Esophagus muscularis mucosa (tissue), 4 donors: ENCODE measurements around the gene THSD4. TPM values are rescaled to one million over a fixed set of nuclear protein-coding genes. Genes with fewer than 3 reads are reported as not detected.

Experiments
- DNase-seq: peaks from one replicate; pipeline ENCODE4 v3.0.0-alpha.2; 2017; ENCODE audit errors: extremely low spot score
- H3K27ac ChIP-seq, 4 donors: fragments of 200-600 bp; sonication (generic); replicated peaks in 1 of 4; 1 replicate in 3 of 4; 2 replicates in 1 of 4; pipeline ENCODE4 v1.5.1; 2016 to 2019; ENCODE audit warnings: mild to moderate bottlenecking in 1 of 4
- H3K27me3 ChIP-seq, 4 donors: fragments of 200-600 bp; sonication (generic); one replicate each; pipeline versions ENCODE4 v1.5.1 to v1.6.0; 2016 to 2019
- H3K36me3 ChIP-seq, 4 donors: fragments of 200-600 bp; sonication (generic); one replicate each; pipeline ENCODE4 v1.5.1; 2016 to 2019
- H3K4me1 ChIP-seq, 4 donors: fragments of 200-600 bp; sonication (generic); one replicate each; pipeline ENCODE4 v1.5.1; 2016 to 2019
- H3K4me3 ChIP-seq, 4 donors: fragments of 200-600 bp; sonication (generic); 1 replicate in 2 of 4; 2 replicates in 2 of 4; pipeline ENCODE4 v1.5.1; 2016 to 2019; ENCODE audit warnings: mild to moderate bottlenecking in 4 of 4, moderate library complexity in 1 of 4
- H3K9me3 ChIP-seq, 4 donors: fragments of 200-600 bp; sonication (generic); 1 replicate in 3 of 4; 2 replicates in 1 of 4; pipeline ENCODE4 v1.5.1; 2016 to 2019
- EP300 ChIP-seq: sonication (generic); formaldehyde crosslinking; IDR thresholded peaks from one replicate; pipeline ENCODE4 v1.6.1; 2017; ENCODE audit warnings: antibody characterized with exemption
- POLR2A ChIP-seq: fragments of 450-650 bp; IDR thresholded peaks from one replicate; pipeline ENCODE4 v1.6.1; 2017; ENCODE audit warnings: antibody characterized with exemption, moderate library complexity, mild to moderate bottlenecking, low read depth
- POLR2AphosphoS5 ChIP-seq, 2 donors: sonication (generic); formaldehyde crosslinking; IDR thresholded peaks; one replicate each; pipeline ENCODE4 v1.6.1; 2017; ENCODE audit warnings: antibody characterized with exemption in 2 of 2
- WGBS: methylation state at CpG from one replicate; pipeline ENCODE4 v1.1.5; 2018; 5-methylcytosine and 5-hydroxymethylcytosine counted together
- intact Hi-C: fragments of 100-400 bp; cut with DNase I; formaldehyde crosslinking; loops from one replicate; pipeline ENCODE4 v1.15.1; 2023
- total RNA-seq, 4 donors: library from RNA; depleted of rRNA; stranded (reverse); fragments of >200 nt; gene quantifications; one replicate each; pipeline versions ENCODE4 v1.1.0 to v1.2.1, GENCODE V29; 2016
- TF ChIP-seq, protein P1 (sequence below), 3 experiments: fragments of 200-600 bp in 2 of 3; fragments of 450-650 bp in 1 of 3; sonication (generic) in 2 of 3; IDR thresholded peaks; one replicate each; pipeline ENCODE4 v1.5.1; 2017 to 2019; ENCODE audit warnings: antibody characterized with exemption in 3 of 3, mild to moderate bottlenecking in 2 of 3, moderate library complexity in 1 of 3

THSD4 gene
- total RNA-seq, 4 donors from 2014 or later, result 3.2 to 6.6 (median 5.6) TPM

DNA sequence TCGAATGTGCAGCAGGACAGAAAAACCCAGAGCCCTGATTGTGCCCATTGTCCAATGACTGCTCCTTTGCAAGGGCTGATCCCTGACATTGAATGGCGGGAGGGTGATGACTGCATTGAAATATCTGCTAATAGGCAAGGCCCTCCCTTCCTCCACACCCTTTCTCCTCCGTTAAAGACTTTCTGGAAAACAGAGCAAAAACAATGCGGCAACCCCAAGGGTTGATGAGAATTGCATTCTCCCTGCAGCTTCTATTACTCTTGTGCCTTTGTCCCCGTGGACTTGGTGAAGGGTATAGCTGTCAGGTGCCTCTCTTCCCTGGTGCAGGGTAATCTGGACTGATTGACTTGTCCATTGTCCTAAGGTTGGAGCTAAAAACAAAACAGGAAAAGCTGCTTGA is 71.8 kb downstream of the THSD4 start:
- H3K36me3 ChIP-seq, result no peaks in the 10 kb centered on the region
- 82% methylated on average over 5 of the region's 5 CpGs for WGBS
- no peaks in the 10 kb centered on the region for H3K9me3 ChIP-seq
- no peak overlapping the region for H3K4me3 ChIP-seq
- peaks cover 0 to 4% (median 0%) of the 10 kb centered on the region in 4 donors for H3K4me1 ChIP-seq
- no peaks in the 10 kb centered on the region for H3K27me3 ChIP-seq
- intact Hi-C loops, result no loop called here
- H3K27ac ChIP-seq, result no peak overlapping the region
- DNase-seq, result peak; percentile 34
- TF ChIP-seq POLR2A (no peak), POLR2AphosphoS5 (IDR thresholded peaks at IDR 0.05) (no peak), EP300 (no peak)
- TF ChIP-seq, protein P1, sequence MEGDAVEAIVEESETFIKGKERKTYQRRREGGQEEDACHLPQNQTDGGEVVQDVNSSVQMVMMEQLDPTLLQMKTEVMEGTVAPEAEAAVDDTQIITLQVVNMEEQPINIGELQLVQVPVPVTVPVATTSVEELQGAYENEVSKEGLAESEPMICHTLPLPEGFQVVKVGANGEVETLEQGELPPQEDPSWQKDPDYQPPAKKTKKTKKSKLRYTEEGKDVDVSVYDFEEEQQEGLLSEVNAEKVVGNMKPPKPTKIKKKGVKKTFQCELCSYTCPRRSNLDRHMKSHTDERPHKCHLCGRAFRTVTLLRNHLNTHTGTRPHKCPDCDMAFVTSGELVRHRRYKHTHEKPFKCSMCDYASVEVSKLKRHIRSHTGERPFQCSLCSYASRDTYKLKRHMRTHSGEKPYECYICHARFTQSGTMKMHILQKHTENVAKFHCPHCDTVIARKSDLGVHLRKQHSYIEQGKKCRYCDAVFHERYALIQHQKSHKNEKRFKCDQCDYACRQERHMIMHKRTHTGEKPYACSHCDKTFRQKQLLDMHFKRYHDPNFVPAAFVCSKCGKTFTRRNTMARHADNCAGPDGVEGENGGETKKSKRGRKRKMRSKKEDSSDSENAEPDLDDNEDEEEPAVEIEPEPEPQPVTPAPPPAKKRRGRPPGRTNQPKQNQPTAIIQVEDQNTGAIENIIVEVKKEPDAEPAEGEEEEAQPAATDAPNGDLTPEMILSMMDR (IDR thresholded peaks at IDR 0.05), result no peak

DNA sequence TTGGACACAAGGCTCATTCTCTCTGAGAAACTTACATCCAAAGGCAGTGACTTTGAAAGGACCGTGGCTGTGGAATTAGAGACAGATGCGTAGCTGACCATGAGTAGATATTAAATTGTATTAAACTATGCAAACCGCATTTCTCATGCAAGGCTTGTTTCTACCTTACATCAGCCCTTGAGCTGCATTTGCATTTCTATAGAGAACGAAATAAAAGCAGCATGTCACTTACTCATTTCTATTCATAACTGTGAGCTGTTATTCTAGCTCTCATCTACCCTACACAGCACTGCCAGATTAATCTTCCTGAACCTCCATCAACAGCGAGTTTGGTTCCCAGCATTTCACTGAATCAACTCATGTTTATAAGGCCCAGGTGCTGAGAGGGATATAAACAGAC is 72.3 kb downstream of the THSD4 start:
- Histone ChIP-seq H3K27me3 (no peaks in the 10 kb centered on the region), H3K27ac (no peak overlapping the region), H3K4me3 (no peak overlapping the region), H3K4me1 (peaks cover 0 to 4% (median 0%) of the 10 kb centered on the region in 4 donors), H3K9me3 (no peaks in the 10 kb centered on the region), H3K36me3 (no peaks in the 10 kb centered on the region)
- no peak for DNase-seq
- TF ChIP-seq, protein P1 (IDR thresholded peaks at IDR 0.05), result no peak
- intact Hi-C loops, result no loop called here
- over 99% methylated on average over 5 of the region's 5 CpGs for WGBS

DNA sequence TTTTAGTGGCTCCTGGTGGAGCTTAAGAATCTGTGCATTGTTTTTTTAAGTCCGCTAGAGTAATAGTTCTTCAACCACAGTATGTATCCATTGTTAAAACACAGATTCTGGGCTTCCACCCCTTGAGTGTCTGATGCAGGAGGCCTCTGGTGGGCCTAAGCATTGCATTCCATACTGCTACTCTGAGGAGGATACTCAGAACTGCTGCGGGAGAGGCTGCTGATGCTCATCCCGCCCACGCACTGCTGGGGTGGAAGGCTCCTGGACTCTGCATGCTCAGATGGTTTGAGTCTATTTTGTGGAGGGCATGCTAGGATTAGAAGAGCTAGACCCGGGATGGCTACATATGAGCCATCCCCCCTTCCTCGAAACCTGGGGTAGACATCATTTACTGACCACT is 74.4 kb downstream of the THSD4 start:
- peaks cover 0 to 4% (median 0%) of the 10 kb centered on the region in 4 donors for H3K4me1 ChIP-seq
- 88% methylated on average over 6 of the region's 6 CpGs for WGBS
- no peaks in the 10 kb centered on the region for H3K36me3 ChIP-seq
- peak; percentile 72 for DNase-seq
- no peak overlapping the region for H3K4me3 ChIP-seq
- H3K27me3 ChIP-seq, result no peaks in the 10 kb centered on the region
- H3K27ac ChIP-seq, result no peak overlapping the region
- TF ChIP-seq POLR2A (no peak), POLR2AphosphoS5 (IDR thresholded peaks at IDR 0.05) (no peak), EP300 (no peak)
- TF ChIP-seq, protein P1 (IDR thresholded peaks at IDR 0.05), result no peak
- intact Hi-C loops, result no loop called here
- H3K9me3 ChIP-seq, result no peaks in the 10 kb centered on the region

DNA sequence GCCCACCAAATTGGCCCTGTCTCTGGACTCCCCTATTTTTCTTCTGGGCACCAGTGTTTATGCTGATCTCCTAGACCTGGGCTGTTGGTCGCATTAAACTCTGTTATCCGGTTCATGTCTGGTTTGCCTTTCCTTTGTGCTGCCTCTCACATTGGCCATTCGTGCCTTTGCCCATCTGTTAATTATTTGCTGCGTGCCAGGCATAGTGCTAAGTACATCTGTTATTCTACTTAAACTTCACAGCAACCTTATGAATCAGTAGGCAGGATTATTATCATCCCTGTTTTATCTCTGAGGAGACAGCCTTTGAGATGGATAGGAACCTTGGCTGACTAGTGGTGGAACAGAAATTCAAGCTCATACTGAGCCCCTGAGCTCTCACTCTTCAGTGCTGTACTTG is 76.0 kb downstream of the THSD4 start:
- no peak for DNase-seq
- Histone ChIP-seq H3K4me3 (no peak overlapping the region), H3K4me1 (peaks cover 0 to 4% (median 0%) of the 10 kb centered on the region in 4 donors), H3K9me3 (no peaks in the 10 kb centered on the region), H3K36me3 (no peaks in the 10 kb centered on the region), H3K27ac (no peak overlapping the region), H3K27me3 (no peaks in the 10 kb centered on the region)
- 93% methylated on average over 4 of the region's 4 CpGs for WGBS
- TF ChIP-seq POLR2A (no peak), POLR2AphosphoS5 (IDR thresholded peaks at IDR 0.05) (no peak), EP300 (no peak)
- TF ChIP-seq, protein P1 (IDR thresholded peaks at IDR 0.05), result no peak
- intact Hi-C loops, result no loop called here

DNA sequence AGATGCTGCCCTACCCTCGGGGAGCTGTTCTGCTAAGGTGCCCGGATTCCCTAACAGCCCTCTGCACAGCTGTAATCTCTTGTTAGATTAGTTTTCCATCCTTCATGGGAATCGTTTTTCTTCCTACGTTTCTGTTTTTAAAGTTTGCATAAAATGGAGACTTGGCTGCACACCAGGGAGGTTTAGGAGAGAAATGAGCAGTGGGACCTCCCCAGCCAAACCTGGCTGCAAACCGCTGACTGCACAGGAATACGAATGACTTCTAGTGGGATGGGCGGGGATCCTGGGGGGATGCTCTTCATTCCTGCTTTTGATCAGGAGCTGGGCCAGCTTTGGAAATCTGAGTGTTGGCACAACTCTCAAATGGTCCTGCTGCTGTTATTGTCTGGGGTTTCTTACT is 77.5 kb downstream of the THSD4 start:
- H3K36me3 ChIP-seq, result no peaks in the 10 kb centered on the region
- TF ChIP-seq EP300, result no peak
- 65% methylated on average over 7 of the region's 7 CpGs for WGBS
- H3K4me1 ChIP-seq, result no peaks in the 10 kb centered on the region
- DNase-seq, result peak; percentile 47
- H3K27ac ChIP-seq, result no peak overlapping the region
- intact Hi-C loops, result no loop called here
- no peak overlapping the region for H3K4me3 ChIP-seq
- H3K27me3 ChIP-seq, result no peaks in the 10 kb centered on the region
- H3K9me3 ChIP-seq, result no peaks in the 10 kb centered on the region
